ENCODE data around the gene TMEM242. TPM values are rescaled to one million over a fixed set of nuclear protein-coding genes. Genes with fewer than 3 reads are reported as not detected.

The TMEM242 gene
- 4.5 and 8.9 TPM in 2 replicates for total RNA-seq

GRCh38 chr6:157323255-157323965 lies at the start of gene TMEM242:
TSS of gene TMEM242 (minus strand) at chr6:157323519. CDS start at chr6:157323499, 20 bp downstream.

Other genes starting within 250 kb of the TMEM242 start
- gene ZDHHC14, start 57.7 kb upstream of the TMEM242 start, total RNA-seq = 8.6 and 49.3 TPM in 2 replicates

Measured in bladder microvascular endothelial cell (primary cell).